Spleen (tissue), 7 donors: ENCODE data around the gene AGRN.

Experiments
- CTCF ChIP-seq, 11 experiments: fragments of 200-600 bp in 7 of 11; fragments of 450-650 bp in 4 of 11; sonication (generic) in 4 of 11; IDR thresholded peaks in 8 of 11; conservative IDR thresholded peaks in 3 of 11; 1 replicate in 7 of 11; 2 replicates in 4 of 11; pipeline versions ENCODE4 v1.4.0 to v1.8.0; 2016 to 2021; ENCODE audit warnings: antibody characterized with exemption in 11 of 11, inconsistent platforms in 4 of 11, mild to moderate bottlenecking in 1 of 11
- POLR2A ChIP-seq, 3 donors: fragments of 450-650 bp; IDR thresholded peaks; one replicate each; pipeline ENCODE4 v1.5.1; 2017; ENCODE audit warnings: antibody characterized with exemption in 3 of 3, mild to moderate bottlenecking in 1 of 3
- POLR2AphosphoS5 ChIP-seq, 3 donors: sonication (generic); formaldehyde crosslinking; IDR thresholded peaks; one replicate each; pipeline ENCODE4 v1.5.1; 2017; ENCODE audit warnings: antibody characterized with exemption in 3 of 3
- donor health status: DM: no; HTN: no; CAD: no; lungs with moderate emphysema.
- donor health status: DM: no; HTN: no; CAD: no.
- donor health status: DM: no; HTN: no; CAD: no.

GRCh38 chr1:992362-992761 lies 27.6 kb upstream of the AGRN start:
- TF ChIP-seq CTCF (IDR thresholded peaks at IDR 0.05 in 8 of 11, conservative IDR thresholded peaks at IDR 0.05 in 3 of 11) (no peak), POLR2A (IDR thresholded peaks at IDR 0.05) (no peak), POLR2AphosphoS5 (IDR thresholded peaks at IDR 0.05) (no peak)
